WI38 (cell line): Measurements from ENCODE around the gene ENTPD1.
"Not testable (repeated sequence)": the region's sequence is repeated elsewhere in the genome, so short reads cannot be mapped to it uniquely, and the experiment has no call there.

Experiments
- H3K4me3 ChIP-seq: 2 replicates; pipeline ENCODE4 v1.5.1; 2011; ENCODE audit warnings: low read depth, mild to moderate bottlenecking, control low read depth, low read length
- TF ChIP-seq, protein P1 (sequence below): IDR thresholded peaks from 2 replicates; pipeline ENCODE4 v1.5.1; 2012; ENCODE audit warnings: low read depth, mild to moderate bottlenecking, control low read depth, low read length

Gene ENTPD1

DNA sequence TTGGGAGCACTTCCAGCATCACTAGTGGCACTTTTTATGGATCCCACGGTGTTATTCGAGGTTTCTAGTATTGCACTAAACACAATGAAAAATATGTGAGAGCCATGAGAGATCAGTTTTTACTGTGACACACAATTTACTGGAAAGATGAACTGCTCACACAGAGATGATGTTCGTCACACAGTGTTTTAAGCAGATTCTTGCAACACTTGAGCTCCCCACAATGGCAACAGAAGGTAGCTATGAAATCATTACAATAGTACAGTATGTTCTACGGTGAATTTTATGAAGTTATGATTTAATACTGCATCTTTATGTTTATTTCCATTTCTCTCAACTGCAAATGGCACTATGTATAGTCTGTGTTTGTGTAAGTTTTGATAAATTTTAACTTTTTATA is 27.4 kb upstream of the ENTPD1 start:
- TF ChIP-seq, protein P1, sequence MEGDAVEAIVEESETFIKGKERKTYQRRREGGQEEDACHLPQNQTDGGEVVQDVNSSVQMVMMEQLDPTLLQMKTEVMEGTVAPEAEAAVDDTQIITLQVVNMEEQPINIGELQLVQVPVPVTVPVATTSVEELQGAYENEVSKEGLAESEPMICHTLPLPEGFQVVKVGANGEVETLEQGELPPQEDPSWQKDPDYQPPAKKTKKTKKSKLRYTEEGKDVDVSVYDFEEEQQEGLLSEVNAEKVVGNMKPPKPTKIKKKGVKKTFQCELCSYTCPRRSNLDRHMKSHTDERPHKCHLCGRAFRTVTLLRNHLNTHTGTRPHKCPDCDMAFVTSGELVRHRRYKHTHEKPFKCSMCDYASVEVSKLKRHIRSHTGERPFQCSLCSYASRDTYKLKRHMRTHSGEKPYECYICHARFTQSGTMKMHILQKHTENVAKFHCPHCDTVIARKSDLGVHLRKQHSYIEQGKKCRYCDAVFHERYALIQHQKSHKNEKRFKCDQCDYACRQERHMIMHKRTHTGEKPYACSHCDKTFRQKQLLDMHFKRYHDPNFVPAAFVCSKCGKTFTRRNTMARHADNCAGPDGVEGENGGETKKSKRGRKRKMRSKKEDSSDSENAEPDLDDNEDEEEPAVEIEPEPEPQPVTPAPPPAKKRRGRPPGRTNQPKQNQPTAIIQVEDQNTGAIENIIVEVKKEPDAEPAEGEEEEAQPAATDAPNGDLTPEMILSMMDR, result no peak
- no peak overlapping the region for H3K4me3 ChIP-seq

DNA sequence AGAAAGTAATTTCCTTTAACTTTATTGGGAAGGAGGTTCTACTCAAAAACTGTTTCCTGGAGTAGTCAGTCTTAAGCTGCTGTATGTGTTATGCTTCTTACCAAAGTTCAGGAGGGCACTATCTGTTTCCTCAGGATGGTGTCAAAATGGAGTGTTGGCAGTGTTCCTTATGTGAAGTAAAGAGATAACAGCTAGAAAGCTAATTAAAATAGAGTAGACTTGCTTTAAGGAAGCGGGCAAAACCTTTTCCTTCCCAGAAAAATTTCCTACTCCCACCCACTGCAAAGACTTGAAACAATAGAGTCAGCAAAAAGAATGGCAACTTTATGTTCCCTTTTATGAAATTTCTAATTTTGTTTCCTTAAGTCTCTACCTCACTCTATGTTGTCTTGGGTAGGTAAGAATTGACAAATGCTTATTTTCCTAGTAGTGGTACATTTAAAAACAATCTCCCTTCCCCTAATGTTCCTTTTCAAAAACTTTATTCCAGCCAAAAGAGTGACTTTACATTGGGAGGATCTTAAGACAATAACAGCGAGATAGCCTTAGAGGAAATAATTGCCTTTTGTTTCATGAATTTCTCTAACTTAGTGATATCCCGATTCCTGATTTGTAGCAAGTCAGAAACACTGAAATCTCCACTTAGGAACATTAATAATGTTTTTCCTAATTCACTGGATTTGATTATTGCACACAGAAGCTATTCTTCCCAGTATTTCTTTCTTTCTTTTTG is 26.5 kb upstream of the ENTPD1 start:
- no peak overlapping the region for H3K4me3 ChIP-seq
- TF ChIP-seq, protein P1, result no peak

DNA sequence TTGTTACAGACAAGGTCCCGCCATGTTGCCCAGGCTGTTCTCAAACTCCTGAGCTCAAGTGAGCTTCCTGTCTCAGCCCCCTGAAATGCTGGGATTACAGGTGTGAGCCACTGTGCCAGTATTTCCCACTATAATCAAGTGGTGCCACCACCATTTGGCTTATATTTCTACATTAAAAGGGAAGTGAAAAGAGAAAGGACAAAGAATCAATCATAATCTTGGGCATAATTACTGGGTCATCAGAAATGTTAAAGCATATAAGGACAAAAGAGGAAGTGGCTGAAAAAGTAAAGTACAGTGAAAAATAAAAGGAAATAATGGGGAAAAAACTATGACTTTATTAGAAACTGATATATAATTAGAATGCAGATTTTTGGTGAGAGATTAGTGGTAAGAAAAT is 25.7 kb upstream of the ENTPD1 start:
- TF ChIP-seq, protein P1, result no peak

DNA sequence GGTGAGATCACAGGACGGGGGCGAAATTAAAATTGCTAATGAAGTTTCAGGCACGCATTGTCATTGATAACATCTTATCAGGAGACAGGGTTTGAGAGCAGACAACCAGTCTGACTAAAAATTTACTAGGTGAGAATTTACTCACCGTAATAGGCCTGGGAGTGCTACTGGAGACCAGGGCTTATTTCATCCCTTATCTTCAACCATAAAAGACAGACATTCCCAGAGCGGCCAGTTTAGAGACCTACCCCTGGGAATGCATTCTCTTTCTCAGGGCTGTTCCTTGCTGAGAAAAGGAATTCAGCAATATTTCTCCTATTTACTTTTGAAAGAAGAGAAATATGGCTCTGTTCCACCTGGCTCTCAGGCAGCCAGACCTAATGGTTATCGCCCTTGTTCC is 23.1 kb upstream of the ENTPD1 start:
- H3K4me3 ChIP-seq, result not testable (repeated sequence)

More for the DNA sequence above, 25.7 kb upstream of the ENTPD1 start:
- no peak overlapping the region for H3K4me3 ChIP-seq

DNA sequence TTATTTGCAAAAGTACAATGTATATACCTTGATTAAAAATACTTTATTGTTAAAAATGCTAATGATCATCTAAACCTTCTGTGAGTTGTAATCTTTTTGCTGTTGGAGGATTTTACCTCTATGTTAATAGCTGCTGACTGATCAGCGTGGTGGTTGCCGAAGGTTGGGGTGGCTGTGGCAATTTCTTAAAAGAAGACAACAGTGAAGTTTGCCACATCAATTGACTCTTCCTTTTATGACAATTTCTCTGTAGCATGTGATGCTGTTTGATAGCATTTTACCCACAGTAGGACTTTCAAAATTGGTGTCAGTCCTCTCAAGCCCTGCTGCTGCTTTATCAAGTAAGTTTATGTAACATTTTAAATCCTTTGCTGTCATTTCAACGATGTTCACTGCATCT is 16.9 kb upstream of the ENTPD1 start:
- TF ChIP-seq, protein P1, result no peak
- H3K4me3 ChIP-seq, result no peak overlapping the region

DNA sequence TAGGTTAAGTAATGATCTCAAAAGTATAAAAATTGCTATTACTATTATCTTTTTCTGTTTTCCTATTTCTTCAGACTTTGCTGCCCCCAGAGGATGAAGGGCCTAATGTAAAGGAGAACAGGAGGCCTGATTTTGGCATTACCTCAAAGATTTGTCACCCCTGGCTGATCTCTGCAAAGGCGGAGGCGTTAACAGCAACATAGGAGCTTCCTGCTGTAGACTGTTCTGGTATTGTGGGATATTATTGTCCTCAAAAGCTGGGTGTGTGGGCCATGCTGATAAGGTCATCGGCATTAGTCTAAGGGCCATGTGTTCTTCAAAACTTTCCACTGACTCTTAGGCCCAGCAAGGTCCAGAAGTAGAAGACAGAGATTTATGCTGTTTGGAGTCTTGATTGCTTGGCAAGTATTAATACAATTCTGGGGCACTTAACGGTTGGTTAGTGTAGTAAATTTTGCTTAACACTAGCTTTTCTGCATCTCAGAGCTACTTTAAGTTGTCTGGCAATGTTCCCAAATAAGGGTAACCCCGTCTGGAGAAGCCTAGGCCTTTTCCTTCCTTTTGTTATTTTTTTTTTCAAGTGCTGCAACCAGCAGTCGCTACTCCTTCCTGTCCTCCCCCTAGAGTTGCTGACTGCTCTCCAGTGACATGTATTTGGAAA is 14.0 kb upstream of the ENTPD1 start:
- no peak overlapping the region for H3K4me3 ChIP-seq
- TF ChIP-seq, protein P1, result no peak

DNA sequence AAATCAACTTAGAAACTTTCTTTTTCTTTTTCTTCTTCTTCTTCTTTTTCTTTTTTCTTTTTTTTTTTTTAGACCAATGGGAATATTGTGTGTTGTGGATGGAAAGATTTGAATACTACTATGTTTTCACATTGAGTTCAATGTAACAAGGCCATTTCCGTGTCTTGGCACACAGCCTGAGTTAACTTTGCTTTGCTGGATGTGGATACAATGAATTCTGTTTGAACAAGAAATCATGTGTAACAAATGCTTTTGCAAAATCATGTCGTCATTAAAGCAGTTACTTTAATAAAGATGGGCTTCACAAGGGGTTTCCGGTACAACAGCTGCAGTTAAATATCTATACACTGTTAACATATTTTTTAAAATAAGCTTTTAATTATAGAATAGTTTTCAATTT is 13.5 kb upstream of the ENTPD1 start:
- H3K4me3 ChIP-seq, result no peak overlapping the region
- TF ChIP-seq, protein P1, result no peak
